GM10248 (cell line): Measurements from ENCODE around the gene ATRAID.
"Not testable (repeated sequence)": the region's sequence is repeated elsewhere in the genome, so short reads cannot be mapped to it uniquely, and the experiment has no call there.

ENCODE experiments used
- CTCF ChIA-PET: fragments of 300-600 bp; sonication (Branson Sonifier 250); formaldehyde crosslinking; extraction: SDS; loops from one replicate; lab custom pipeline; 2021; ENCODE audit warnings: antibody characterized with exemption; lab: Yijun Ruan, JAX
- POLR2A ChIA-PET: fragments of 350-650 bp; sonication (Branson Sonifier 250); formaldehyde crosslinking; extraction: SDS; loops from one replicate; lab custom pipeline; 2020; ENCODE audit warnings: antibody characterized with exemption; lab: Yijun Ruan, JAX
- DNase-seq: peaks from one replicate; pipeline ENCODE4 v3.0.0; 2012; ENCODE audit errors: extremely low spot score
- TF ChIP-seq, protein P1 (sequence below): IDR thresholded peaks from 2 replicates; pipeline ENCODE4 v1.5.1; 2012; ENCODE audit warnings: mild to moderate bottlenecking, low read depth; ENCODE audit errors: extremely low read depth, missing control alignments, control extremely low read depth

The ATRAID gene

DNA sequence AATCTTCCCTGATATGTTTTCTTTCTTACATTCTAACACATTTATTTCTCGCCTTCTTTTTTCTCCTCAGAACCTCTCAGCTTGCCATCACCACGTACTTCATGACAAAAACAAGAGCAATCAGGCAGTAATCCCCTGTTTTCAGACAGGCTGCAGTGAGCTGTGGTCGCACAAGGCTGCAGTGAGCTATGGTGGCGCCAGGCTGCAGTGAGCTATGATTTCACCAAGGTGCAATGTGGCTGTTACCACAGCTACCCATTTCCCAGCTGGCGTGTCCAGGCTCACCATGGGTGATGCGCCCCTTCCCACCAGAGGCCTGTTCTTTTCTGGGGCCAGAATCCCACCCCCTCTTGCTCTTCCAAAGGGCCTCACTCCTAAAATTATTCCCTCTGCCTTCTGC, 37.2 kb upstream of the ATRAID start:
- POLR2A ChIA-PET, result interaction anchor here (0.7 kb wide), 2 partner anchors 17 to 179 kb away, joined by 3 read pairs; no protein-coding TSS in a partner anchor
- TF ChIP-seq, protein P1, sequence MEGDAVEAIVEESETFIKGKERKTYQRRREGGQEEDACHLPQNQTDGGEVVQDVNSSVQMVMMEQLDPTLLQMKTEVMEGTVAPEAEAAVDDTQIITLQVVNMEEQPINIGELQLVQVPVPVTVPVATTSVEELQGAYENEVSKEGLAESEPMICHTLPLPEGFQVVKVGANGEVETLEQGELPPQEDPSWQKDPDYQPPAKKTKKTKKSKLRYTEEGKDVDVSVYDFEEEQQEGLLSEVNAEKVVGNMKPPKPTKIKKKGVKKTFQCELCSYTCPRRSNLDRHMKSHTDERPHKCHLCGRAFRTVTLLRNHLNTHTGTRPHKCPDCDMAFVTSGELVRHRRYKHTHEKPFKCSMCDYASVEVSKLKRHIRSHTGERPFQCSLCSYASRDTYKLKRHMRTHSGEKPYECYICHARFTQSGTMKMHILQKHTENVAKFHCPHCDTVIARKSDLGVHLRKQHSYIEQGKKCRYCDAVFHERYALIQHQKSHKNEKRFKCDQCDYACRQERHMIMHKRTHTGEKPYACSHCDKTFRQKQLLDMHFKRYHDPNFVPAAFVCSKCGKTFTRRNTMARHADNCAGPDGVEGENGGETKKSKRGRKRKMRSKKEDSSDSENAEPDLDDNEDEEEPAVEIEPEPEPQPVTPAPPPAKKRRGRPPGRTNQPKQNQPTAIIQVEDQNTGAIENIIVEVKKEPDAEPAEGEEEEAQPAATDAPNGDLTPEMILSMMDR, result no peak
- CTCF ChIA-PET, result interaction anchor here (1.0 to 2.6 kb wide), 7 partner anchors 9 to 213 kb away, joined by 3 to 14 read pairs (median 4); no protein-coding TSS in a partner anchor
- DNase-seq, result no peak

DNA sequence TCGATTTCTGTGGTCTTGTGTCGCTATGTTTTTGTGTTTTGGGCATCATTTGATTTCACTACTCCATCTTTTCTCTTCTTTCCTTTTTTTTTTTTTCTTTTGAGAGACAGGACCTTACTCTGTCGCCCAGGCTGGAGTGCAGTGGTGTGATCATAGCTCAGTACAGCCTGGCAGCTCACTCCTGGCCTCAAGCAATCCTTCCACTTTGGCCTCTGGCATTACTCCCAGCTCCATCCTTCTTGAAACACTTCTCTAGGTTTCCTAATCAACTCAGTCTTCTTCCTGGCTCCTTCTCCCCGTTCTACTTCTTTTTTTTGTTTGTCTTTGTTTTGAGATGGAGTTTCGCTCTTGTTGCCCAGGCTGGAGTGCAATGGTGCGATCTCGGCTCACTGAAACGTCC, 36.5 kb upstream of the ATRAID start:
- TF ChIP-seq, protein P1, result no peak
- POLR2A ChIA-PET, result interaction anchor here (0.7 kb wide), 2 partner anchors 17 to 180 kb away, joined by 3 read pairs; no protein-coding TSS in a partner anchor
- CTCF ChIA-PET, result interaction anchor here (1.0 to 2.6 kb wide), 8 partner anchors 8 to 213 kb away, joined by 3 to 14 read pairs (median 4); no protein-coding TSS in a partner anchor
- no peak for DNase-seq

DNA sequence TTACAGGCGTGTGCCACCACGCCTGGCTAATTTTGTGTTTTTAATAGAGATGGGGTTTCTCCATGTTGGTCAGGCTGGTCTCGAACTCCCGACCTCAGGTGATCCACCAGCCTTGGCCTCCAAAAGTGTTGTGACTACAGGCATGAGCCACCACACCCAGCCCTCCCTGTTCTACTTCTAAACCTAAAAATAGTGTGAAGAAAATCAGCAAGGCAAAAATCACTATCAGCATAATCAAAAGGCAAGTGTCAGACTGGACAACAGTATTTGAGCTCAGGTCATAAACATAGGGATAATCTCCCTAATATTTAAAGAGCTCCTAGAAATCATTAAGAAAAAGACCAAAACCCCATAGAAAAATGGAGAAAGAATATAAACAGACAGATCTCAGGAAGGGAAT, 36.1 kb upstream of the ATRAID start:
- CTCF ChIA-PET, result interaction anchor here (0.7 to 2.6 kb wide), 9 partner anchors 9 to 214 kb away, joined by 3 to 14 read pairs (median 3); no protein-coding TSS in a partner anchor
- DNase-seq, POLR2A ChIA-PET: not testable (repeated sequence)

DNA sequence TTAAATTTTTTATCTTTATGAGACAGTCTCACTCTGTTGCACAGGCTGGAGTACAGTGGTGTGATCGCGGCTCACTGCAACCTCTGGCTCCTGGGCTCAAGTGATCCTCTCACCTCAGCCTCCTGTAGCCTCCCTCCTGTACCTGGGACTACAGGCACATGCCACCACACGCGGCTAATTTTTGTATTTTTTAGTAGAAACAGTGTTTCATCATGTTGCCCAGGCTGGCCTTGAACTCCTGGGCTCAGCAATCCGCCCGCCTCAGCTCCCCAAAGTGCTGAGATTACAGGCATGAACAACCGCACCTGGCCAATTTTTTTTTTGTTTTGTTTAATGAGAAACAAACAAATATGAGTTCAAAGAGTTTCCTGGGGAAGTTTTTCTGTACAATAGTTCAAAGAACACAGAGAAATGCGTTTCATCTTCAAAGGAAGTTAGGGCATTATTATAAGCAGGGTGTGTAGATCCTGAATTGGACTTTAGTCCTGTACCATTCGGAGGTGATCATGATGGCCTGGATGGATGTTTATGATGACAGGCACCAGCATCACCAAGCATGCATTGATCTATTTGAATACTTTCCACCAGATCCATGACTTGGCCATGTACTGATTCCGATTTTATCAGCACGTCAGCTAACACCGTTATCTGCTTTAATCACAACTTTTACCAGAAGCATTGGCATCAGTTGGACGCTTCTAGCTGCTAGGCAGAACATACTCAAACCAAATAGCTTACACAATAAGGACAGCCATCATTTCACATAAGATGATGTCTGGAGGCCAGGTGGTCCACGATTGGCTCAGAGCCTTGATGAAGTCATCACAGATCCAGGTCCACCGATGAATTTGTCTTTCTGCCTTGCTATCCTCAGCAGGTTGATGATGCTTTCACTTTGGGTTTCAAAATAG, 34.1 kb upstream of the ATRAID start:
- POLR2A ChIA-PET, result no interaction called here
- DNase-seq, result no peak
- TF ChIP-seq, protein P1, result no peak
- CTCF ChIA-PET, result interaction anchor here (0.9 to 1.6 kb wide), 4 partner anchors 8 to 31 kb away, joined by 3 to 4 read pairs (median 3); no protein-coding TSS in a partner anchor

DNA sequence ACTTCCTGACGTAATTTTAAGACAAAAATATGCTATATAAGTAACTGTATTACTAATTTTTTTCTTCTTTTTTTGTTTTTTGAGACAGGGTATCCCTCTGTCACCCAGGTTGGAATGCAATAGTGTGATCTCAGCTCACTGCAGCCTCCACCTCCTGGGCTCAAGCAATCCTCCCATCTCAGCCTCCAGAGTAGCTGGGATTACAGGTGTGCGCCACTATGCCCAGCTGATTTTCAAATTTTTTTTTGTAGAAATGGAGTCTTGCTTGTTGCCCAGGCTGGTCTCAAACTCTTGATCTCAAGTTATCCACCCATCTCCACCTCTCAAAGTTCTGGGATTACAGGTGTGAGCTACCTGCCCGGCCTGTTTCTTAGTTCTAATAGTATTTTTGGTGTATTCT, 33.4 kb upstream of the ATRAID start:
- CTCF ChIA-PET, result interaction anchor here (0.9 to 1.6 kb wide), 3 partner anchors 8 to 13 kb away, joined by 3 to 4 read pairs (median 3); no protein-coding TSS in a partner anchor

DNA sequence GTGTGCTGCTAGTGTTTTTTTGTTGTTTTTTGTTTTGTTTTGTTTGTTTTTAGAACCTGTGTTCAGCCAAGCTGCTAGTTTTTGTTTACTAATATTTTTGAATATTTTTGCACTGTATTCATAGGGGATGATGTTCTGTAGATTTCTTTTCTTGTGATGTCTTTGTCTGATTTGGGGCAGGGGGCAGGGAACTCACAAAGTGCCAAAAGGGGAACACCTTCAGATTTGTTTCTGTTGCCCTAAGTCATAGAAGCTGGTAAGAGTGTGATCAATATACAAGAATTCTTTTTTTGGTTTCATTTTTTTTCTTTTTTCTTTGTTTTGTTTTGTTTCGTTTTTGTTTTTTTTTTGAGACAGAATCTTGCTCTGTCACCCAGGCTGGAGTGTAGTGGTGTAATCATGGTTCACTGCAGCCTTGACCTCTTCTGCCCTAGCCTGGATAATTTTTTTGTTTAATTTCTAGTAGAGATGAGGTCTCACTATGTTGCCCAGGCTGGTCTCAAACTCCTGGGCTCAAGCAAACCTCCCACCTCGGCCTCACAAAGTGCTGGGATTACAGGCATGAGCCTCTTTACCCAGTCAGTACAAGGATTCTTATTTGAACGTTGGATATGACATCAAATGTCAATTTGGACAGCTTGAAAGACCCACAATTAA, 32.4 kb upstream of the ATRAID start:
- DNase-seq, result no peak
- TF ChIP-seq, protein P1, result no peak
- ChIA-PET POLR2A (no interaction called here), CTCF (no interaction called here)

More for the DNA sequence above, 33.4 kb upstream of the ATRAID start:
- POLR2A ChIA-PET, result no interaction called here
- TF ChIP-seq, protein P1, result no peak
- DNase-seq, result no peak
